Epithelial cell of proximal tubule (primary cell): ENCODE results near the gene STK26. TPM values are rescaled to one million over a fixed set of nuclear protein-coding genes. Genes with fewer than 3 reads are reported as not detected.
A peak's percentile ranks its signal among the peaks of the same experiment; 100 is the strongest.

Experiments
- DNase-seq: peaks from one replicate; pipeline ENCODE4 v3.0.0-alpha.2; 2011; ENCODE audit warnings: low read depth
- H3K4me3 ChIP-seq: 2 replicates; pipeline ENCODE4 v1.5.1; 2011; ENCODE audit warnings: low read depth, mild to moderate bottlenecking, low read length
- CTCF ChIP-seq: conservative IDR thresholded peaks from 2 replicates; pipeline ENCODE4 v1.5.1; 2012; ENCODE audit warnings: low read depth, mild to moderate bottlenecking, low read length
- total RNA-seq: library from RNA; depleted of rRNA; stranded (reverse); fragments of >200 nt; gene quantifications from 2 replicates; pipeline ENCODE4 v1.2.3, GENCODE V29; 2015

Gene STK26
- 23.7 and 33.2 TPM in 2 replicates for total RNA-seq

DNA sequence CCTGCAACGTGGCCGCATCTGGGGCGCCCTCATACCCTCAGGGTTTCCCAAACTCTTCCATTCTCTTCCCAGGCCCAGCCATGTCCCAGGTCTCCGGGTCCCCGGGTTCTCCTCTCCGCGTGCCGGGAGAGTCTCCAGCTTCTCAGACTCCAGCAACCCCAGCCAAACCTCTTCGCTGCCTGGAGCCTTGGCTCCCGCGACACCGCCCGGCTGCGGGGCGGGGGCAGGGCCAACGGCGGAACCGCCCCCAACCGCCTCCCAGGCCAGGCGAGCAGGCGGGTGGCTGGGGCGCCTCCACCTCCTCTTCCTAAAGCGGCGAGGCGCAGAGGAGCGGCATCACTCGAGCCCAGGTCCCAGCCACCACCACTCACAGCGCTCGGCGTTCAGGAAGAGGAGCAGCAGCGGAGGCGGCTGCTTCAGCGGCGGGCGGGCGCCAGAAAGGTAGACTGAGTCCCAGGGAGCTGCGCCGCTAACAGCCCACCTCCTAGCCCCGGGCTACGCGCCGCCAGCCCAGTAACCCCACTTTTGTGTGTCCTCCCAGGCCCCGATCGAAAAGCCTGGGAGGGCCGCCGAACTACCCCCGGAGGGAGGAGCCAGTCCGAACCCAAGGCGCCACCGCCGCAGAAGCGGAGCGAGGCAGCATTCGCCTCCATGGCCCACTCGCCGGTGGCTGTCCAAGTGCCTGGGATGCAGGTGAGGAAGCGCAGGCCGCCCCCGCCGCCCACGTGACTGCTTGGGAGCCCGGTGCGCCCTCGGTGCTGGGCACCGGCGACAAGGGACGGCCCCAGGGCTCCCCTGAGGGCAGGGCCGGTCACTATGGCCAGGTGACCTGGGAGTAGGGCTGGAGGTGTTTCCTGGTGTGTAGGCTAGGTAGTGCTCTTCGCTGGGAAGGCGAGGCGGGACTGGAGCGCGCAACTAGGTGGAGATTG is at the start of gene STK26:
Gene STK26, plus strand, starts transcription at position 336 of the 929 bp plus-strand sequence. Its CDS starts 316 bp downstream, at position 652.
- no peak for DNase-seq
- TF ChIP-seq CTCF = no peak
- H3K4me3 ChIP-seq = peak within 1 kb of the TSS; percentile 76

- DNase-seq = no peak
- TF ChIP-seq CTCF = no peak
- no peak overlapping the region for H3K4me3 ChIP-seq
Measured at GRCh38 chrX:131975851-131976250, 47.3 kb upstream of the STK26 start.

DNA sequence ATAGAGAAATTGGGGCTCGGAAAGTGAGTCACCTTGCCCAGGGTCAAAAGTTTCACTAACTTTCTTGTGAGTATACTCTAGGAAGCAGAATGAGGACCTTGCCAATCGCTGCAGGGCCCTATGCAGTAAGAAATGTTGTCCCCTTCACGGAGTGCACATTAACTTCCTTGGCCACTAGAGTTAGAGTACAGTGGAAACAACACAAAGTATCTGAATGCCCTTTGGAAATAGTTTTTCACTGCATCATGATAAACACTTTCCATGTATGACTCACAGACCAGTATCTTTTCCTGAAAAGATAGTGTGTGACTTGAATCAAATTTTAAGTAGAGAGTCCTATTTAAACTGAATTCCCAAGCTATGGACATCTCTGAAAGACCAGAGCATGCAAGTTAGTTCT is 45.5 kb upstream of the STK26 start:
- no peak for DNase-seq
- no peak for TF ChIP-seq CTCF
- no peak overlapping the region for H3K4me3 ChIP-seq

GRCh38 chrX:131979116-131979515 is 44.0 kb upstream of the STK26 start:
- no peak for DNase-seq
- H3K4me3 ChIP-seq = no peak overlapping the region
- no peak for TF ChIP-seq CTCF

- TF ChIP-seq CTCF = no peak
- no peak overlapping the region for H3K4me3 ChIP-seq
- no peak for DNase-seq
Measured at GRCh38 chrX:131985526-131986049, 37.5 kb upstream of the STK26 start.

DNA sequence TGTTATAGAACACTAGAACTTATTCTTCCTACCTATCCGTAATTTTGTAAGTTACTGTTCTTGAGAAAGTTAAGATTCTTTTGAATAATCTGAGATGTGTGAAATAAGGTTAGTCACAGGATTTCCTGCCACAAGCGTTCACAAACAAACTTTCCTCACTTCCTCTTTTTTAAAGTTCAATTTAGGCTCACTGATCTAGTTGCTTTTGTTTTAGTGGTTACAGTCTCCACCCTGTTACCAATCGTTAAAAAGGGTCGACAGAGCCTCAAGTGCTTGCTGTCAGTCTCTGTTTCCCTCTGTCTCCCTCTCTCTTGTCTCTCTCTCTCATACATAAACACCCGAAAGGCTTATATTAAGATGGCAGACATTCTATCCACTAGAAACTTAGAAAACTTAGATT is 35.9 kb upstream of the STK26 start:
- no peak for TF ChIP-seq CTCF
- DNase-seq = no peak

More for the DNA sequence above, 35.9 kb upstream of the STK26 start:
- H3K4me3 ChIP-seq = no peak overlapping the region
